Motor neuron (in vitro differentiated cells): ENCODE data around the gene ANKRD23. TPM values are rescaled to one million over a fixed set of nuclear protein-coding genes. Genes with fewer than 3 reads are reported as not detected.

Experiments used
- ATAC-seq, 8 experiments: fragments of 200-7000 bp; cut with Tn5 transposase; replicated peaks in 6 of 8; 2 replicates each; pipeline ENCODE4 v1.8.0; 2021; ENCODE audit warnings: mild to moderate bottlenecking in 8 of 8, moderate library complexity in 8 of 8
- H3K27ac ChIP-seq, 2 donors: fragments of 250-450 bp; sonication (Bioruptor Pico); 2 replicates each; pipeline ENCODE4 v1.9.0; 2021; ENCODE audit warnings: antibody characterized with exemption in 2 of 2, mild to moderate bottlenecking in 2 of 2, moderate library complexity in 1 of 2
- H3K4me1 ChIP-seq, 2 donors: fragments of 250-450 bp; sonication (Bioruptor Pico); replicated peaks in 1 of 2; 2 replicates each; pipeline ENCODE4 v1.6.1; 2021; ENCODE audit warnings: antibody characterized with exemption in 2 of 2, mild to moderate bottlenecking in 2 of 2, moderate library complexity in 1 of 2
- H3K4me3 ChIP-seq, 5 donors: fragments of 250-450 bp; sonication (Bioruptor Pico); 2 replicates each; pipeline ENCODE4 v1.9.0; 2021; ENCODE audit warnings: antibody characterized with exemption in 5 of 5, mild to moderate bottlenecking in 5 of 5, moderate library complexity in 4 of 5
- WGBS, 10 experiments: fragments of 450-650 bp; shearing (Covaris generic); methylation state at CpG; one replicate each; pipeline ENCODE4 v1.0.0; 2022; 5-methylcytosine and 5-hydroxymethylcytosine counted together
- in situ Hi-C, 9 experiments: fragments of 400-800 bp; cut with MboI; loops; one replicate each; pipeline ENCODE4 v1.15.0; 2021; ENCODE audit warnings: low sequenced_read_pairs in 9 of 9, low pct_unique_long_range_greater_than_20kb in 2 of 9; ENCODE audit not compliant: unreplicated experiment in 9 of 9
- total RNA-seq, 8 experiments: library from RNA; unstranded; fragments of 300-600 nt; gene quantifications; 2 replicates each; pipeline versions ENCODE4 v1.2.3 to v1.2.4, GENCODE V29; 2022

ANKRD23 gene
- total RNA-seq, 8 experiments from 2014 or later = 1.9 to 5.6 (median 3.7) TPM

GRCh38 chr2:96882906-96883305 is 39.1 kb upstream of the ANKRD23 start:
- ATAC-seq = no peak
- WGBS, 10 experiments = 70 to 96% (median 80%) methylated on average over 1 to 5 of the region's 8 CpGs; no CpG with 5 or more reads in 5 of the 10 experiments
- in situ Hi-C loops = no loop called here

GRCh38 chr2:96882230-96882629 is 38.4 kb upstream of the ANKRD23 start:
- H3K4me3 ChIP-seq = no peak overlapping the region
- in situ Hi-C loops = no loop called here
- peak overlapping the region in 1 of 2 donors; percentile 8 for H3K27ac ChIP-seq
- WGBS, 10 experiments = 20 to 60% (median 58%) methylated on average over 1 to 2 of the region's 12 CpGs; no CpG with 5 or more reads in 6 of the 10 experiments
- peak in 6 of 8 experiments; percentile 10 to 73 (median 68) for ATAC-seq
- peaks cover 14 to 18% of the 10 kb centered on the region in 2 donors for H3K4me1 ChIP-seq

More at GRCh38 chr2:96882906-96883305, 39.1 kb upstream of the ANKRD23 start:
- Histone ChIP-seq H3K4me3 (no peak overlapping the region), H3K27ac (no peak overlapping the region), H3K4me1 (peaks cover 14 to 23% of the 10 kb centered on the region in 2 donors)

GRCh38 chr2:96881349-96882195 is 37.8 kb upstream of the ANKRD23 start:
- in situ Hi-C loops = no loop called here
- H3K4me1 ChIP-seq = peaks cover 15 to 20% of the 10 kb centered on the region in 2 donors
- peak in 7 of 8 experiments; percentile 27 to 73 (median 61) for ATAC-seq
- WGBS, 10 experiments = 13 to 55% (median 31%) methylated on average over 2 to 8 of the region's 10 CpGs; no CpG with 5 or more reads in 4 of the 10 experiments
- H3K4me3 ChIP-seq = no peak overlapping the region
- H3K27ac ChIP-seq = peak overlapping the region in 1 of 2 donors; percentile 8

- ATAC-seq = no peak
- in situ Hi-C loops = no loop called here
- Histone ChIP-seq H3K27ac (no peak overlapping the region), H3K4me1 (peaks cover 22 to 27% of the 10 kb centered on the region in 2 donors), H3K4me3 (no peak overlapping the region)
- 29 to 100% (median 95%) methylated on average over 1 to 4 of the region's 6 CpGs; no CpG with 5 or more reads in 4 of the 10 experiments for WGBS, 10 experiments
Measured at GRCh38 chr2:96880891-96881273, 37.1 kb upstream of the ANKRD23 start.

- H3K4me1 ChIP-seq = peaks cover 31 to 35% of the 10 kb centered on the region in 2 donors
- 90 to 100% (median 98%) methylated on average over 1 to 8 of the region's 18 CpGs; no CpG with 5 or more reads in 5 of the 10 experiments for WGBS, 10 experiments
Measured at GRCh38 chr2:96879545-96880040, 35.8 kb upstream of the ANKRD23 start.

GRCh38 chr2:96878796-96879544 is 35.1 kb upstream of the ANKRD23 start:
- ATAC-seq = no peak
- in situ Hi-C loops = no loop called here
- Histone ChIP-seq H3K4me1 (peaks cover 31 to 35% of the 10 kb centered on the region in 2 donors), H3K4me3 (no peak overlapping the region), H3K27ac (no peak overlapping the region)
- 80 to 100% (median 92%) methylated on average over 1 to 8 of the region's 22 CpGs; no CpG with 5 or more reads in 4 of the 10 experiments for WGBS, 10 experiments

More at GRCh38 chr2:96879545-96880040, 35.8 kb upstream of the ANKRD23 start:
- H3K27ac ChIP-seq = no peak overlapping the region
- H3K4me3 ChIP-seq = no peak overlapping the region
- in situ Hi-C loops = no loop called here
- no peak for ATAC-seq

- in situ Hi-C loops = no loop called here
- peaks cover 31 to 35% of the 10 kb centered on the region in 2 donors for H3K4me1 ChIP-seq
- WGBS, 10 experiments = 80 to 100% methylated on average over 1 of the region's 7 CpGs; no CpG with 5 or more reads in 8 of the 10 experiments
- ATAC-seq = no peak
- H3K4me3 ChIP-seq = no peak overlapping the region
- H3K27ac ChIP-seq = no peak overlapping the region
Measured at GRCh38 chr2:96878171-96878570, 34.4 kb upstream of the ANKRD23 start.

- Histone ChIP-seq H3K4me1 (peaks cover 31 to 35% of the 10 kb centered on the region in 2 donors), H3K27ac (no peak overlapping the region), H3K4me3 (no peak overlapping the region)
- in situ Hi-C loops = no loop called here
- peak in 2 of 8 experiments; percentile 40 to 42 for ATAC-seq
- 30 to 92% (median 68%) methylated on average over 1 to 5 of the region's 15 CpGs; no CpG with 5 or more reads in 6 of the 10 experiments for WGBS, 10 experiments
Measured at GRCh38 chr2:96877631-96878092, 33.8 kb upstream of the ANKRD23 start.

- 50 to 93% (median 80%) methylated on average over 2 to 6 of the region's 6 CpGs; no CpG with 5 or more reads in 5 of the 10 experiments for WGBS, 10 experiments
- in situ Hi-C loops = no loop called here
- Histone ChIP-seq H3K4me3 (no peak overlapping the region), H3K27ac (no peak overlapping the region), H3K4me1 (peaks cover 29% of the 10 kb centered on the region in 2 donors)
- no peak for ATAC-seq
Measured at GRCh38 chr2:96877042-96877451, 33.2 kb upstream of the ANKRD23 start.

GRCh38 chr2:96876269-96877041 is 32.6 kb upstream of the ANKRD23 start:
- WGBS, 10 experiments = 79 to 100% (median 83%) methylated on average over 1 to 11 of the region's 16 CpGs; no CpG with 5 or more reads in 5 of the 10 experiments
- H3K4me3 ChIP-seq = no peak overlapping the region
- H3K4me1 ChIP-seq = peaks cover 23 to 24% of the 10 kb centered on the region in 2 donors
- in situ Hi-C loops = no loop called here
- peak overlapping the region; percentile 18 to 45 for H3K27ac ChIP-seq
- no peak for ATAC-seq

GRCh38 chr2:96875498-96876268 is 31.9 kb upstream of the ANKRD23 start:
- no peak overlapping the region for H3K4me3 ChIP-seq
- peaks cover 22 to 24% of the 10 kb centered on the region in 2 donors for H3K4me1 ChIP-seq
- in situ Hi-C loops = no loop called here
- H3K27ac ChIP-seq = peak overlapping the region; percentile 18 to 45
- 0 to 62% (median 24%) methylated on average over 1 to 5 of the region's 14 CpGs; no CpG with 5 or more reads in 3 of the 10 experiments for WGBS, 10 experiments
- ATAC-seq = peak; percentile 5 to 81 (median 77)
